Transverse colon (tissue), 4 donors: ENCODE results near the gene LKAAEAR1. TPM values are rescaled to one million over a fixed set of nuclear protein-coding genes. Genes with fewer than 3 reads are reported as not detected.

ENCODE experiments used
- DNase-seq: peaks from one replicate; pipeline ENCODE4 v3.0.0-alpha.2; 2019
- H3K27ac ChIP-seq, 4 donors: fragments of 200-600 bp; sonication (generic); 2 replicates each; pipeline ENCODE4 v1.5.1; 2016 to 2018; ENCODE audit warnings: inconsistent platforms in 4 of 4
- H3K27me3 ChIP-seq: fragments of 200-600 bp; sonication (generic); 2 replicates; pipeline ENCODE4 v1.5.1; 2017; ENCODE audit warnings: inconsistent platforms
- H3K36me3 ChIP-seq, 4 donors: fragments of 200-600 bp; sonication (generic); 2 replicates each; pipeline ENCODE4 v1.5.1; 2017 to 2019; ENCODE audit warnings: inconsistent platforms in 4 of 4
- H3K4me1 ChIP-seq, 4 donors: fragments of 200-600 bp; sonication (generic); 2 replicates each; pipeline ENCODE4 v1.5.1; 2017 to 2020; ENCODE audit warnings: inconsistent platforms in 4 of 4
- H3K4me3 ChIP-seq, 4 donors: fragments of 200-600 bp; sonication (generic); 1 replicate in 1 of 4; 2 replicates in 3 of 4; pipeline versions ENCODE4 v1.5.1 to v1.6.1; 2017 to 2019; ENCODE audit warnings: inconsistent platforms in 4 of 4
- H3K9me3 ChIP-seq, 2 donors: fragments of 200-600 bp; sonication (generic); 2 replicates each; pipeline ENCODE4 v1.5.1; 2017 to 2019; ENCODE audit warnings: inconsistent platforms in 2 of 2
- EP300 ChIP-seq: sonication (generic); formaldehyde crosslinking; IDR thresholded peaks from one replicate; pipeline ENCODE4 v1.6.1; 2017; ENCODE audit warnings: antibody characterized with exemption, low read depth
- POLR2A ChIP-seq: fragments of 450-650 bp; IDR thresholded peaks from one replicate; pipeline ENCODE4 v1.6.1; 2016; ENCODE audit warnings: antibody characterized with exemption, mild to moderate bottlenecking, moderate library complexity
- POLR2AphosphoS5 ChIP-seq, 3 donors: sonication (generic); formaldehyde crosslinking; IDR thresholded peaks; one replicate each; pipeline ENCODE4 v1.6.1; 2016; ENCODE audit warnings: antibody characterized with exemption in 3 of 3
- WGBS, 2 donors: methylation state at CpG; one replicate each; pipeline ENCODE4 v1.1.5; 2018; ENCODE audit warnings: low coverage in 1 of 2; 5-methylcytosine and 5-hydroxymethylcytosine counted together
- in situ Hi-C, 4 donors: fragments of 200-750 bp; cut with MboI; loops; one replicate each; pipeline versions ENCODE4 v1.15.0 to v1.15.1; 2017; ENCODE audit warnings: low sequenced_read_pairs in 3 of 4, low pct_ligation_motif_present in 1 of 4, low pct_unique_long_range_greater_than_20kb in 1 of 4
- intact Hi-C: fragments of 100-400 bp; cut with DNase I; formaldehyde crosslinking; loops from one replicate; pipeline ENCODE4 v1.15.1; 2023; ENCODE audit warnings: low total_unique reads
- total RNA-seq, 4 donors: library from RNA; depleted of rRNA; stranded (reverse); fragments of >200 nt; gene quantifications; one replicate each; pipeline ENCODE4 v1.1.0, GENCODE V29; 2016
- TF ChIP-seq, protein P1 (sequence below), 5 experiments: fragments of 200-600 bp in 3 of 5; fragments of 450-650 bp in 2 of 5; sonication (generic) in 3 of 5; IDR thresholded peaks; 1 replicate in 2 of 5; 2 replicates in 3 of 5; pipeline ENCODE4 v1.5.1; 2016 to 2017; ENCODE audit warnings: antibody characterized with exemption in 5 of 5, inconsistent platforms in 3 of 5, mild to moderate bottlenecking in 2 of 5, moderate library complexity in 1 of 5

Gene LKAAEAR1
- total RNA-seq, 4 donors from 2014 or later: not detected

GRCh38 chr20:64104667-64105451 is 20.7 kb upstream of the LKAAEAR1 start:
- Histone ChIP-seq H3K27me3 (peaks cover 43% of the 10 kb centered on the region), H3K4me1 (peaks cover 0 to 10% (median 7%) of the 10 kb centered on the region in 4 donors), H3K36me3 (no peaks in the 10 kb centered on the region), H3K4me3 (no peak overlapping the region), H3K9me3 (no peaks in the 10 kb centered on the region), H3K27ac (no peak overlapping the region)
- 84% methylated on average over 24 of the region's 25 CpGs; no CpG with 5 or more reads in 1 of the 2 donors for WGBS, 2 donors
- in situ Hi-C loops (no loop called here), intact Hi-C loops (no loop called here)
- peak; percentile 1 for DNase-seq
- no peak for TF ChIP-seq POLR2A
- TF ChIP-seq, protein P1, sequence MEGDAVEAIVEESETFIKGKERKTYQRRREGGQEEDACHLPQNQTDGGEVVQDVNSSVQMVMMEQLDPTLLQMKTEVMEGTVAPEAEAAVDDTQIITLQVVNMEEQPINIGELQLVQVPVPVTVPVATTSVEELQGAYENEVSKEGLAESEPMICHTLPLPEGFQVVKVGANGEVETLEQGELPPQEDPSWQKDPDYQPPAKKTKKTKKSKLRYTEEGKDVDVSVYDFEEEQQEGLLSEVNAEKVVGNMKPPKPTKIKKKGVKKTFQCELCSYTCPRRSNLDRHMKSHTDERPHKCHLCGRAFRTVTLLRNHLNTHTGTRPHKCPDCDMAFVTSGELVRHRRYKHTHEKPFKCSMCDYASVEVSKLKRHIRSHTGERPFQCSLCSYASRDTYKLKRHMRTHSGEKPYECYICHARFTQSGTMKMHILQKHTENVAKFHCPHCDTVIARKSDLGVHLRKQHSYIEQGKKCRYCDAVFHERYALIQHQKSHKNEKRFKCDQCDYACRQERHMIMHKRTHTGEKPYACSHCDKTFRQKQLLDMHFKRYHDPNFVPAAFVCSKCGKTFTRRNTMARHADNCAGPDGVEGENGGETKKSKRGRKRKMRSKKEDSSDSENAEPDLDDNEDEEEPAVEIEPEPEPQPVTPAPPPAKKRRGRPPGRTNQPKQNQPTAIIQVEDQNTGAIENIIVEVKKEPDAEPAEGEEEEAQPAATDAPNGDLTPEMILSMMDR (IDR thresholded peaks at IDR 0.05): no peak
- no peak for TF ChIP-seq POLR2AphosphoS5 (IDR thresholded peaks at IDR 0.05)
- TF ChIP-seq EP300: no peak

DNA sequence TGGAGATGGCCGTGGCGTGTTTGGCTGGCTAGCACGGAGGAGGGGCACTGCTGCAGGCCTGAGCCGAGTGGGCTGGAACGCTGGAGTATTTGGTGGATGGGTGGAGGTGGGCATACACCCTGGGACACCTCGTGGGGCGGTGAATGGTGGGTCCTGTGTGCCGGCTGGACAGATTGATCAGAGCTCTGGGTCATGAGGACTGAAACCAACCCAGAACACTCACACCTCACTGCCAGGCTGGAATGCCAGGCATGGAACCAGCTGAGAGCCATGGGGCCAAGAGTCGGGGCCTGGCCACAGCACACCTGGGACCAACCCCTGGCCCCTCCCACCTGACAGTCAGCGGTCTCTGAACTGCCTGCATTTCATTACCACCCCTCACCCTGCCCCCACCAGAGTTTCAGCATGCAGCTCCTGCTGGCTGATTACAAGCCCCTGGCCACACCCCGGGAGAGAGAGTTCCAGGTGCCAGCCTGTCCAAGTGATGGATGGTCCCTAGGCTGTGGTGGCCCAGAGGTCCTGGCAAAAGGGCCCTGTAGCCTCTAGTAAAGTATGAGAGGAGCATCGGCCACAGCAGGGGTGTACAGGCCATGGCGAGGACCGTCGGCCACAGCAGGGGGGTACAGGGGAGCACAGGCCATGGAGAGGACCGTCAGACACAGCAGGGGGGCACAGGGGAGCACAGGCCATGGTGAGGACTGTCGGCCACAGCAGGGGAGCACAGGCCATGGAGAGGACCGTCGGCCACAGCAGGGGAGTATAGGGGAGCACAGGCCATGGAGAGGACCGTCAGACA is 19.9 kb upstream of the LKAAEAR1 start:
- Histone ChIP-seq H3K27ac (no peak overlapping the region), H3K4me3 (no peak overlapping the region), H3K27me3 (peaks cover 43% of the 10 kb centered on the region), H3K9me3 (no peaks in the 10 kb centered on the region), H3K4me1 (peaks cover 0 to 10% (median 7%) of the 10 kb centered on the region in 4 donors), H3K36me3 (no peaks in the 10 kb centered on the region)
- intact Hi-C loops (no loop called here), in situ Hi-C loops (no loop called here)
- 74 to 77% methylated on average over 7 to 20 of the region's 20 CpGs for WGBS, 2 donors
- no peak for TF ChIP-seq EP300
- no peak for TF ChIP-seq POLR2A
- TF ChIP-seq POLR2AphosphoS5 (IDR thresholded peaks at IDR 0.05): no peak
- peak; percentile 3 for DNase-seq

GRCh38 chr20:64102647-64103354 is 18.6 kb upstream of the LKAAEAR1 start:
- Histone ChIP-seq H3K4me1 (peaks cover 0 to 10% (median 7%) of the 10 kb centered on the region in 4 donors), H3K27me3 (peaks cover 44% of the 10 kb centered on the region), H3K9me3 (no peaks in the 10 kb centered on the region), H3K4me3 (peak overlapping the region in 1 of 4 donors; percentile 50), H3K36me3 (no peaks in the 10 kb centered on the region), H3K27ac (no peak overlapping the region)
- intact Hi-C loops (no loop called here), in situ Hi-C loops (no loop called here)
- no peak for DNase-seq
- no peak for TF ChIP-seq POLR2AphosphoS5 (IDR thresholded peaks at IDR 0.05)
- 22 to 79% methylated on average over 3 to 29 of the region's 30 CpGs for WGBS, 2 donors

DNA sequence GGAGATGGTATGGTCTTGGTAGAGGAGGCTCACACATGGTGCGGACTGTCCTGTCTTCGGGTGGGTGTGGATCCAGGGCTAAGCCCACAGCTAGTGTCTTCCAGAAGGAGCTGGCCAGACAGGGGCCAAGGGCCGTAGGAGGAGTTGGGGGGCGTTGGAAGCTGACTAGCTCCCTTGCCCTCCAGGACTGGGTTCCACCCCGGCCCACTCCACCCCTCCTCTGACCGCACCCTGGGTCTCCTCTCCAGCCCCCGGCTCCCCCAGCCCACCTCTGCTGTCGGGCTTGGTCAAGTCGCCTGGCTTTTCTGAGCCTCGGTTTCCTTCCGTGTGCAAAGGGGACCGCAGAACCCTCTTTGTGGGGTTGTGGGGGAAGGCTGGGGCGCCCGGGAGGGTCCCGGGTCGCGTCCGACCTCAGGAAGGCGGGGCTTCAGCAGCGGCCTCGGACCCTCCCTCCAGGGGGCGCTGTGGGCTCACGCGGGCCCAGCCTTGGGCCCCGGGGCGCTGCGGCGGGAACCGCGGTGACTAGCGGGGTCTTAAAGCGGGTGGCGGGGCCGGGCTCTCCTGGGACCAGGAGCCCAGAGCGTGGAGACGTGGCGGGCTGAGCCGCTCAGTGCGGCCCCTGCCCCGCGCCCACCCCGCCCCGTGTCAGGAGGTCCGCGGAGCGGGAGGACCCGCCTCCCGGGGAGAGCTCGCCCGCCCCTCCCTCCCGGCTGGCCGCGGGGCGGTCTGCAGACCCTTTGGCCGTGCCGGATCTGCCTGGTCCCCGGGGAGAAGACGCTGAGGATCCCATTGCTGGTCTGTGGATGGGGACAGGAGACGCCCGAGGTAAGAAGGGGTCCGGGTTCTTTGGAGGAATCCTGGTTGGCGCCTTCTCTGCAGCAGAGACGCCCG is 17.8 kb upstream of the LKAAEAR1 start:
- DNase-seq: peak; percentile 41
- Histone ChIP-seq H3K27ac (no peak overlapping the region), H3K36me3 (no peaks in the 10 kb centered on the region), H3K27me3 (peaks cover 44% of the 10 kb centered on the region), H3K4me1 (peaks cover 0 to 10% (median 7%) of the 10 kb centered on the region in 4 donors), H3K9me3 (no peaks in the 10 kb centered on the region), H3K4me3 (peak overlapping the region in 2 of 4 donors; percentile 21 to 50)
- WGBS, 2 donors: 11% methylated on average over 40 of the region's 64 CpGs; no CpG with 5 or more reads in 1 of the 2 donors
- intact Hi-C loops: no loop called here
- in situ Hi-C loops: no loop called here
- TF ChIP-seq EP300: no peak
- TF ChIP-seq, protein P1 (IDR thresholded peaks at IDR 0.05): peak; percentile 26 to 67 (median 56)
